ENCODE measurements around the gene BMAL1.

BMAL1 gene

DNA sequence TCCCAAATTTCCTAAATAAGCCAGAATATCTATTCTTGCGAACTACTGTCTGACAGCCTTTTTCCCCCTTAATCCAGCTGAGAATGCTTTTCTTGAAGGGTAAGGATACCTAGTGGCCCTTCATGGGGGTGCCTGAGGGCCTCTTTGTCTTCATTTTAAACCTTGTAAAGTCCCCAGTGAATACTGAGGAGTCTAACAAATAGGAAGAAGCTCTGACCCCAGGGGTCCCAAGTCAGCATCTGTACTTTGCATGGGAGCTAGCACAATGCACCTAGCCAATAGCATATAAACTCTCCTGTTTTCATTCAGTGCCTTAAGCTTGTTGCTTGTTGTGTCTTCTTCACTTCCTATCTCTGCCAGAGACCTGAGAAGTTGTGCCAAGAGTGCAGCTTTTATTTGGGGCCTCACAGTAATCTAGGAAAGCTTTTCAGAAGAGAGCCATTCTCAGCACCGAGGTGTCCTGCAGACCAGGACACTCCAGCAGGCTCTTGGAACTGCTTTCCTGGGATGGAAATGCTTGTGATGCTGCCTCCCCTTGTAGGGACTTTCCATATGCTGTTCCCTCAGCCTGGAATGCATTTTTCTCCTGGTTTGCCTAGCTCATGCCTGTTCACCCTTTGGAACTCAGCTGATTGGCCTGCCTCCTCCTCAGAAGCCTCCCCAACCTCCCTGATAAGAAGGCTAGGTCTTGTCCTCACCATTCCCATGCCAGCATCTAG, 37.2 kb downstream of the BMAL1 start:
- no peaks in the 10 kb centered on the region for H3K27me3 Mint-ChIP-seq
- ATAC-seq: no peak
- H3K9me3 Mint-ChIP-seq: no peaks in the 10 kb centered on the region
- H3K4me1 Mint-ChIP-seq: peaks cover 67% of the 10 kb centered on the region
- H3K4me3 Mint-ChIP-seq: no peak overlapping the region
- no peak overlapping the region for H3K27ac Mint-ChIP-seq
- H3K36me3 Mint-ChIP-seq: peaks cover 37% of the 10 kb centered on the region

DNA sequence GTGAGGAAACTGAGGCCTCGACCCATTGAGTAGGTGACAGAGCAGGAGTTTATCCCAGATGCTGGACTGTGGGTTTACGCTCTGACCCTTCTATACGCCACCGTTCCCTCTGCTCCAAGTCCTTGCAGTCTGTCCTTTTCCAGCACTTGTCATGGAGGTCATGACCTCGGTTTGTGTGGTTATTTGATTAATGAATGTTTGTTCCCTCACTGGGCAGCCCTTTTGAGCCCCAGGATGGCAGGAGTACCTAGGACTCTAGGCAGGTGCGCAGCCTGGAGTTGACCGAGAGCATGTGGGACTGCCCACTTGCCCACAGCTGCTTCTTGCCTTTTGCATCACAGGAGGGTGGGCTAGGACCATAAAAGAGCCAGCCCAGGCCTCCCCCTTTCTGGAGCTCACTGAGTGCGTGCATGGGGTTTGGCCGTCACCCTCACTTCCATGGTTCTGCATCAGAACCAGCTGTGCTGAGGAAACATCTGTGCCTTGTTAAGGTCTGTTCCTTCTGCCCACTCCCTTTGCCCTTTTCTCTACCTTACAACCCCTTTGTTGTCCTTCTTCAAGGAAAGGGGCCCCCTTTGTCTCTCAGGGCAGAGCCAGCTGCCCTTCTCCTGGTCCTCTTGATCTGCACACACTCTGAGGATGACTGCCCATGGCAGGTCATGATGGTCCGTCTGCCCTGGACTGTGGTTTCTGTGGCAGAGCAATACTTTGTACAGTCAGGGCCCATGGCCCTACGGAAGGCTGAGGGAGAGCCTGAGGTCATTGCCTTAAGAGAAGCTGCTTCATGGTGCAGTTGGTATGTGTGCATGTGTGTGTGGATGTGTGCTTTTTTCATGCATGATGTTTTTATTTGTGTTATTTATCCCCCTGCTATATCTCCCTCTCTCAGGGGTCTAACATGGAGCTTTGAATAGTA, 38.2 kb downstream of the BMAL1 start:
- H3K9me3 Mint-ChIP-seq: no peaks in the 10 kb centered on the region
- peaks cover 28% of the 10 kb centered on the region for H3K36me3 Mint-ChIP-seq
- H3K4me1 Mint-ChIP-seq: peaks cover 72% of the 10 kb centered on the region
- peak; percentile 57 for ATAC-seq
- H3K27ac Mint-ChIP-seq: peak overlapping the region; percentile 62
- H3K4me3 Mint-ChIP-seq: no peak overlapping the region
- no peaks in the 10 kb centered on the region for H3K27me3 Mint-ChIP-seq

DNA sequence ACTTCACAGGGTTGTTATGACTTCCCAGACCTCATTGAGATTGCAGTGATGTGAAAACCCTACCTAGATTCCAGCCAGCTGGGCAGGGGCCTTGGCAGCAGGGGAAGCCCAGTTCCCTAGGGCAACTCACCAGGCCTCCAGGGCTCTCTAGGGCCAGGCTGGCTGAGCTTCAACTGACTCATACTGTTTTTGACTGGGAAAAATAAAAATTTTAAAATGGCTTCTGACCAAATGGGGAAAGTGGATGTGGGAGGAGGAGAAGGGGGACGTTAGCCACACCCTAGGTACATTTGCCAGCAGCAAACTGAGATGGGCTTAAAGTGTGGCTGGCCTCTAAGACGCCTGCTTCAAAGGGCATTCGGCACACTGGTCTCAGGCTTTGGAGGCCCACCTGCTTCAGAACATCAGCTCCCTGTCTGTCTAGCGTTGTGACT, 39.0 kb downstream of the BMAL1 start:
- Mint-ChIP-seq H3K9me3 (no peaks in the 10 kb centered on the region), H3K4me3 (no peak overlapping the region), H3K36me3 (peaks cover 20% of the 10 kb centered on the region), H3K4me1 (peaks cover 72% of the 10 kb centered on the region), H3K27me3 (no peaks in the 10 kb centered on the region), H3K27ac (peak overlapping the region; percentile 62)
- ATAC-seq: peak; percentile 90

DNA sequence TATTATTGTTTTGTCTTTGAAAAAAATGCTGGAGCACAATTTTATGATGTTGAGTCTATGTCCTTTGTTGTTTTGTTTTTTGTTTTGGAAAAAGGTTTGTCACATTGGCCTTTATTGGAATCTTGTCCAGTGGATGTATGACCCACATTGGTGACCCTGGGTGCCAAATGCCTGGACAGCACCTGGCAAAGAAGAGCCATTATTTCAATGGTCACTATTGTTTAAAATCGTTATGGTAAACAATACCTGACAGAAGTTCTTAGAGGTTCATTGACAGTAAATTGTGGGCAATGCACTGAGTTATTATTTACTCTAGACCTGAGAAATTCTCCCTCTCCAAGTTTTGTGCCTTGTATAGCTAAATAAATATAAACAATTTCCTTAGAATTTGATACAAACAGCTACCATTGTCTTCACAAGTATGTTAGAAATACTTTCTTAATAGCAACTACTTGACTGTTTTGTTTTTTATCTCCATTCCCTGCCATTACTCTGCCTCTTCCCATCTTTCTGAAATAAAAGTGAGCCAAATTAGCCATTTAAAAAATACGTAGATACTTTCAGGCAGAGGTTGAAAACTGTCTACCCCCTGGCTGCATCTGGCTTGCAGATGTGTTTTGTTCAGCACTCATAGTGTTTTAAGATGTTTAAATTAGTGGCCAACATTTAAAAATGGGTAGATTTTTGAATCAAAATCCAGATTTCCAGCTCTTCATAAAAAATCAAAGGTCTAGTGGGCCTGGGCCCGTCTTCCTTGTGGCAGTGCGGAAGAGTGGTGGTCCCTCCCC, 39.9 kb downstream of the BMAL1 start:
- H3K27ac Mint-ChIP-seq: no peak overlapping the region
- peaks cover 75% of the 10 kb centered on the region for H3K4me1 Mint-ChIP-seq
- H3K9me3 Mint-ChIP-seq: no peaks in the 10 kb centered on the region
- H3K27me3 Mint-ChIP-seq: no peaks in the 10 kb centered on the region
- no peak for ATAC-seq
- no peak overlapping the region for H3K4me3 Mint-ChIP-seq
- H3K36me3 Mint-ChIP-seq: peaks cover 23% of the 10 kb centered on the region

DNA sequence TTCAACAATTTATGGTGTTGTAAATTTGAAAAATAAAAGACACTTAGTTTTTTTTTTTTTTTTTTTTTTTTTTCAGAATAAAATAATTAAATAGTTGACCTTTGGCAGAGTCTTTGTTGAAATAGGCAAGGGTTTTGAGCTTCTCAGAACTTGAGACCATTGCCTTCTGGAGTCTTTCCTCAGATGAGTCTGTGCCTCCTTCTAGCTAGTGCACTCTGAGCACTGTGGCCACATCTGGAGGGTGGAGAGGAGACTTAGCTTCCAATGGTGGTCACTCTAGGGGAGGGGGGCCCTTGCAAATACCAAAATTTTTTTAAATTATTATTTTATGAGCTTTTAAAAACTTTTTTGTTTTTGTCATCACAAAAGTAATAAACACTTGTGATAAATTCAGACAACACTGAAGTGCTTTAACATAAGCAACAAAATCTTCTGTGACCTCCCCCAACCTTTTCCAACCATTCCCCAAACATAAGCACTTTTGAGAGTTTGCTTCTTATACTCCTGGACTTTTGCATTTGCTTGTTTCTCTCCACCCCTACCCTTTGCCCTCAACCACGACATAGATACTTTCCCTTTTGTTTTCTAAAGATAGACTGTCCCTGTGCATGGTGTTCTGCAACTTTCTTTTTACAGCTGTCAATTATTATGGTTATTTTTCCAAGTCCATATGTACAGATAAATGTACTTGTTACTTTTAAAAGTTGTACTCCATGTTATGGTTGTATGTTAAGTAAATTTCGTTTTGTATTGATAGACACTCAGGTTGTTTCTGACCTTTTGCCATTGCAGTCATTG, 41.1 kb downstream of the BMAL1 start:
- Mint-ChIP-seq H3K9me3 (no peaks in the 10 kb centered on the region), H3K4me1 (peaks cover 67% of the 10 kb centered on the region), H3K36me3 (peaks cover 17% of the 10 kb centered on the region), H3K27me3 (no peaks in the 10 kb centered on the region), H3K27ac (peak overlapping the region; percentile 56), H3K4me3 (peak overlapping the region; percentile 56)
- ATAC-seq: peak; percentile 57

DNA sequence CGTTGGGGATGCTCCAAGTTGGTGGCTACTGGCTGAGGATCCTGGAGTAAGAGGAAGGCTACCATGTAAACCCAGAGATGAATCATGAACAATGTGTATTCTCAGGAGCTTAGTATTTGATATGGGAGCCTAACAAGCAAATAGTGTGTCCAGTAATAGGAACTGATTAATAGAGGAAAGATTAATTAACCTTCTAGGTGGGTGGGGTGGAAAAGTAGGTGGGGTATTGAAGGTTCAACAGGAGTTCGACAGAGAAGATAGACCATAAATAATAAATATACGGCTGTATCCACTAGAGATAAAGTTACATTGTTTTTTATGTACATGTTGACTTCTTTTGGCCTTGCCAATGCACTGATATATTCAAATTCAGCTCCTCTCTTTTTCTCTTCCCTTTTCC, 43.1 kb downstream of the BMAL1 start:
- peaks cover 55% of the 10 kb centered on the region for H3K4me1 Mint-ChIP-seq
- no peak overlapping the region for H3K27ac Mint-ChIP-seq
- H3K27me3 Mint-ChIP-seq: no peaks in the 10 kb centered on the region
- no peaks in the 10 kb centered on the region for H3K9me3 Mint-ChIP-seq
- peaks cover 18% of the 10 kb centered on the region for H3K36me3 Mint-ChIP-seq
- no peak for ATAC-seq
- no peak overlapping the region for H3K4me3 Mint-ChIP-seq

DNA sequence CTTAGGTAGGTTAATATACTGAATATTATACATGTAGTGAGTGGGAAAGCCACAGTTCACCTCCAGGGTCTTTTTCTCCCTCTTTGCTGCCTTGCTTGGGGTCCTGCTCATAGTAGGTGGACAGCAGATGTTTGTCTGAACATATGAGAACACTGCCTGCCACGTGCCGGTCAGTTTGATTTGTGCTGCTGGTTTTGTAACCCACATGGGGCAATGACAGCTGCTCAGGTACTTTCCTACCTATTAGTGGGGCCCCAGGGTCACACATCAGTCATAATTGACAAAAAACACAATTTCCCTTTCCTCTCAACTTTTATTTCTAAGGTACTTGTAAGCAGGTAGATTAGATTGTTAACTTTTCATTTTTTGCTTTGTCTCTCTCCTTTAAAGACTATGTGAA, 43.8 kb downstream of the BMAL1 start:
- Mint-ChIP-seq H3K4me1 (peaks cover 47% of the 10 kb centered on the region), H3K27ac (peak overlapping the region; percentile 49), H3K4me3 (no peak overlapping the region), H3K36me3 (peaks cover 18% of the 10 kb centered on the region), H3K27me3 (no peaks in the 10 kb centered on the region), H3K9me3 (no peaks in the 10 kb centered on the region)
- no peak for ATAC-seq

DNA sequence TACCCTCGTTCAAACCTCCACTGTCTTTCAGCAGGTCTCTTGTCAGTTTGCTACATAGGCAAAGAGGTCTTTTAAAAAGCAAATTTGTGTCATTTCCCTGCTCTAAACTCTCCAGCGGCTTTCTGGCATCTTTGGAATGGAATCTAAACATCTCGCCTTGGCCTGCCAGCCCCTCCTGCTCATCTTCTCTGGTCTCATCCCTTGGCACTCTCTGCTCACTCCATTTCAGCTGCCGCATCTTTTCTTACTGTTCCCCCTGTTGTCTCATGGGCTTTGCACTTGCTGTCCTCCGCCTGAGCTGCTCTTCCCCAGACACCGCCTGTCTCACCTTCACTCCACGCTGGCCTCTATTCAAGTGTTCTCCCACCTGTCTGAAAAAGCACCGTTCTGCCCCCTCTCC, 46.6 kb downstream of the BMAL1 start:
- no peak for ATAC-seq
- no peaks in the 10 kb centered on the region for H3K9me3 Mint-ChIP-seq
- H3K36me3 Mint-ChIP-seq: peaks cover 26% of the 10 kb centered on the region
- no peaks in the 10 kb centered on the region for H3K27me3 Mint-ChIP-seq
- no peak overlapping the region for H3K27ac Mint-ChIP-seq
- no peak overlapping the region for H3K4me3 Mint-ChIP-seq
- peaks cover 27% of the 10 kb centered on the region for H3K4me1 Mint-ChIP-seq

DNA sequence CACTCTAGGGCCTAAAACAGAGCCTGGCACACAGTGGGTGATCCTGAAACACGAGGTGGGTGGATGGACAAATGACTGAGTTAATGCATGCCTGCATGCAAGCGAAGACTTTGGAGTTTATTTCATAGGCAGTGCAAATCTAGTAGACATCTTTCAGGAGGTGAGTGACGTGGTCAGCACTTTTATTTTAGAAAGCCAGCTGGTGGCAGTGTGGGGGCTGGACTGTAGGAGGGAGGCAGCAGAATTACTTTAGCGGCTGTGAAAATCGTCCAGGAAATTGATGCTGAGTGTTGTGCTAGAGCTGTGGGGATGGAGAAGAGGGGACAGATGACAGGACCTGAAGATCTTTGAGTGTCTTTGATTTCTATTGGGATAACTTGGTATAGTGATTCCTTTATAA, 47.1 kb downstream of the BMAL1 start:
- no peak overlapping the region for H3K4me3 Mint-ChIP-seq
- H3K9me3 Mint-ChIP-seq: no peaks in the 10 kb centered on the region
- ATAC-seq: no peak
- no peak overlapping the region for H3K27ac Mint-ChIP-seq
- H3K36me3 Mint-ChIP-seq: peaks cover 26% of the 10 kb centered on the region
- H3K27me3 Mint-ChIP-seq: no peaks in the 10 kb centered on the region
- peaks cover 26% of the 10 kb centered on the region for H3K4me1 Mint-ChIP-seq

DNA sequence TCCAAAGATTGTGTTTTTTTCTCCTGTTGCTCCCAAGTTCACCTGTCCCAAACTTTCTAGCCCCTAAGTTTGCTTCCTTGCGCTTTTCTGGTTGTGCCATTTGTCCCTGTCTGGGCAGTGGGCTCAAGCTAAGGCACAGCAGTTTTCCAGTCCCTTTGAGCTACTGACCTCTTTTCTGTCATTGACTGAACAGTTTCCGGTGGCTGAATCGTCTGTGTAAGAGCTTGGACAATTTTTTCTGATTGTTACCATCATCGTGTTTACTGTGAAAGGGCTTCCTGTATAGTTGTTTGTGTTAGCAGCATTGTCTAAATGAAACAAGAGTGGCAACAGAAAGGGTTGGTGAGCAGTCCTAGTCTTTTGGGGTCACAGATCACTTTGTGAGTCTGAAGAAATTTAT, 49.8 kb downstream of the BMAL1 start:
- Mint-ChIP-seq H3K9me3 (no peaks in the 10 kb centered on the region), H3K27ac (no peak overlapping the region), H3K4me1 (peaks cover 7% of the 10 kb centered on the region), H3K4me3 (no peak overlapping the region), H3K36me3 (peaks cover 21% of the 10 kb centered on the region), H3K27me3 (no peaks in the 10 kb centered on the region)
- ATAC-seq: no peak

DNA sequence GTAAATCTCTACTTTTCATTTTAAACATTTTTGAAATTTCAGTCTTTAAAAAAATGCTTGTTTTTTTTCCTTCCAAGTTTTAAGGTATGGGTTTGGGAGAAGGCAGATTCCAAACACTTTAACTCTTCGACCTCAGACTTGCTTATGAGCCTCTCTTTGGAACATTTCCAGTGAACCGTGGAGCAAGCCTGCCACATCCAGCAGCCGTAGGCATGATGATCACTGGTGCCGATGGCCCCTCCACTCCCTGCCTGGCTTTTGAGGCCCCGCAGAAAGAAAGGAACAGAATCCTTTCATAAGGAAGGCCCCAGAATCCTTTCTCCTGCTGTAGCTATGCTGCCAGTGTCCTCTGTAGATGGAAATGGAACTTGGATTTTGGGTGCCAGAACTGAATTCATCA, 50.7 kb downstream of the BMAL1 start:
- Mint-ChIP-seq H3K4me1 (peaks cover 16% of the 10 kb centered on the region), H3K9me3 (no peaks in the 10 kb centered on the region), H3K36me3 (peaks cover 22% of the 10 kb centered on the region), H3K27me3 (no peaks in the 10 kb centered on the region), H3K27ac (no peak overlapping the region), H3K4me3 (no peak overlapping the region)
- no peak for ATAC-seq

DNA sequence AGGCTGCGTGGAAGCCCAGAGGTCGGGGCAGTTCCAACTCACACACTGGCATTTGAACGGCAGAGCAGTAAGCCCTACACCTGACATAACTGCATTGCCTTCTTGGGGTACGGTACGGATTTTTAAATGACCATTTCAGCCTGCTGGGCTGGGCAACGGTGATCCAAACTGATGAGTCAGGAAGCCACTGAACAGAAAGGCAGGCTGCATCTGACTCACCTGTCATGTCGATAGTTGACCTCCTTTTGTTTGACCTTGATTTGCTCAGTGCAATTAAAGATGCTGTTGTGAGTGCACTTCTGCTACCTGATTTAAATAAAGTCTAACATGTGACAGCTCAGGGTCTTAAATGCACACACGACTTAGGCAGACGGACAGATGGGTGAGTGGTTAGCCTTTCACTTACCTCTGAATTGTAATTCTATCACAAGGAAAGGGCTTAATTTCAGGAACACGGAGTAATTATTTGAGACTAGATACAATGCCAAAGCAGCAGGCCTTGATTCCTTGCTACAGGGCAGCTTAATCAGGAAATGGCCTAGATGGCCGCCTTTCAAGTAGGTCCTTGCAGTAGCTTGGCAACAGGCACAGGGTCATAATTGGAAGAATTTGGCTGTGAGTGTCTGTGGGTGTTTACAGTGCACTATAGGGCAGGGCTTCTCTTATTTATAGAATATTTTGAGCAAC, 52.2 kb downstream of the BMAL1 start:
- no peak overlapping the region for H3K4me3 Mint-ChIP-seq
- H3K9me3 Mint-ChIP-seq: no peaks in the 10 kb centered on the region
- no peaks in the 10 kb centered on the region for H3K27me3 Mint-ChIP-seq
- peaks cover 26% of the 10 kb centered on the region for H3K4me1 Mint-ChIP-seq
- H3K36me3 Mint-ChIP-seq: peaks cover 14% of the 10 kb centered on the region
- no peak for ATAC-seq
- no peak overlapping the region for H3K27ac Mint-ChIP-seq

DNA sequence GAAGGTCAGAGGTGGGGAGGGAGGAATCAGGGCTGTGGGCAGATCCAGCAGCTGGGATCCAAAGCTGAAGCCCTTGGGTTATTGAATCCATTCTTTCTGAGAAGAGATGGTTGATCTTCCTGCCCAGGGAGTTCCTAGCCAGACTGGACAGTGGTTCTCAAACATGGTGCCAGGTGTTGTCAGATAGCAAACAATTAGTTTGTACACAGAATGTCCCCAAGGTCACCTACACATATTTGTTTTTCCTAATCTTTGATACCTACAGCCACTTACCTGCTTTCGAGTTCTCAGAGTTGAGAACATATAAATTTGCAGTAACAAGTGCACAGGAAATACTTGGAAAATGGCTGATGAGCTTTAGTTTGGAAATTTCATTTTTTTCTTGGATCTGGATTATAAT, 54.5 kb downstream of the BMAL1 start:
- H3K27me3 Mint-ChIP-seq: no peaks in the 10 kb centered on the region
- peaks cover 12% of the 10 kb centered on the region for H3K36me3 Mint-ChIP-seq
- ATAC-seq: no peak
- peaks cover 30% of the 10 kb centered on the region for H3K4me1 Mint-ChIP-seq
- H3K9me3 Mint-ChIP-seq: no peaks in the 10 kb centered on the region
- H3K4me3 Mint-ChIP-seq: no peak overlapping the region
- peak overlapping the region; percentile 77 for H3K27ac Mint-ChIP-seq

DNA sequence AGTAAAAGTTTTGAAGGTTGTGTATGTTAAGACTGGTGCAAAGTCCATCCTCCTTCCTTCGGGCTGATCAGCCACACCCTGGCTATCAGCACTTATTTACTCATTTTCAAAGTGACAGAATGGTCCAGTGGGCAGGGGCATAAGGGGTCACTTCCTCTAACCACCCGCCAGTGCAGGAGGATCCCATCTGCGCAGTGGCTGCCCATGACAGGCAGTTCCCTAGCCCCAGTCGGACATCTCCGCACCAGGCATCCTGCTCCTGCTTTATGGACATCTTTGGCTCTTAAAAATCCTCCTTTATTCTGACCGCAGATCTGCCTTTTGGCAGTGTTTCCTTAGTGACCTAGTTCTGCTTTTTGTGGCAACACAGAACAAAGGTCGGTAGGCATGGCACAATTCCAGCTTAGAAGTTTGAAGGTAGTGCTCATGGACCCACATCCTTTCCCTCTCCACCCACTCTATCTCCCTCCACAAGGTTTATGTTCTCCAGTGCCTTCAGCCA, 55.9 kb downstream of the BMAL1 start:
- Mint-ChIP-seq H3K36me3 (peaks cover 9% of the 10 kb centered on the region), H3K9me3 (no peaks in the 10 kb centered on the region), H3K27ac (peak overlapping the region; percentile 77), H3K27me3 (no peaks in the 10 kb centered on the region), H3K4me1 (peaks cover 32% of the 10 kb centered on the region), H3K4me3 (no peak overlapping the region)
- ATAC-seq: peak; percentile 75

Measured in stimulated activated memory B cell treated with anti-CD40 and anti-IgM and Interleukin-4, amounts not matched to agents 10 μg/mL and 1 μg/mL and 100 μg/mL, for 72 hours (primary cell).